ENCODE measurements around the gene MYCBP2.

- TF ChIP-seq CTCF (conservative IDR thresholded peaks at IDR 0.05; ENCODE audit: low read depth, low read length) = no peak
- TF ChIP-seq EZH2 (IDR thresholded peaks at IDR 0.05; ENCODE audit: low read length, unreplicated experiment) = no peak
- TF ChIP-seq EZH2phosphoT487 (IDR thresholded peaks at IDR 0.05; ENCODE audit: borderline replicate concordance, low read length) = no peak
Observed at GRCh38 chr13:77177646-77178045, 149.2 kb downstream of the MYCBP2 start.
